DMS153 treated with DMSO at 0.1 percent for 48 hours (cell line): Measurements from ENCODE around the gene PP2D1.
A peak's percentile ranks its signal among the peaks of the same experiment; 100 is the strongest.
"Not testable (repeated sequence)": the region's sequence is repeated elsewhere in the genome, so short reads cannot be mapped to it uniquely, and the experiment has no call there.

ENCODE experiments used
- DNase-seq: peaks from one replicate; lab custom pipeline; 2025; ENCODE audit not compliant: unreplicated experiment; lab: John Stamatoyannopoulos, UW

PP2D1 gene

DNA sequence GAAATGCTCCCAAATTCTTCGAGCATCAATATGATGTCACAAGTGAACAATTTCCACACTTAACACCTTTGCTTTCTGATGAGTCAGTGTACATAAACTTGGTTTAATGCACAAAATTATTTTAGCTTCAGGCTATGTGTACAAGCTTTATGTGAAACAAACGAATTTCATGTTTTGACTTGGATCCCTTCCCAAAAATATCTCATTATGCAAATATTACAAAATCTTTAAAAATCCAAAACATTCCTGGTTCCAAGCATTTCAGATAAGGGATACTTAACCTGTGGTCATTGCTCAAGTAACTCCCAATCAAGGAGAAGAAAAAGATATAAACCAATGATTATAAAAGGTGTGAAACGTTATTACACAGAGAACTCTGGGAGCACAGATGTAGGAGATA lies 40.0 kb downstream of the PP2D1 start:
- no peak for DNase-seq

DNA sequence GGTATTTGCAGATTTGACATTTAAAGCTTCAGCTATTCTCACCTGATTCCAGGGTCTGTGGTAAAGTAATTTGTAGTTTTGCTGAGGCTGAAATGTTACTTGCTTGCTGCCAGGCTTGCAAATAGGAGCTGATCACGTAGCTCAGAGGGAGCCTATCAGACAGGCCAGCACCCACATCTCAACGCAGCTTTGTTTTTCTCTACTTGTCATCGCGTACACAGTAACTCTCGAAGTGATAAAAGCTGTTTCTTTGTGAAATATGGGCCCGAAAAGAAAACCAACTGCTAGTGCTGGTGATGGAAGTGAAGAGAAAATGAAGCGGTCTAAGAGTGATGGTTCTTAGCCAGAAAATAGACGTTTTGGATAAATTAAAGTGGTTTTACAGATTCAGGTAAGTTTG lies 41.7 kb downstream of the PP2D1 start:
- no peak for DNase-seq

DNA sequence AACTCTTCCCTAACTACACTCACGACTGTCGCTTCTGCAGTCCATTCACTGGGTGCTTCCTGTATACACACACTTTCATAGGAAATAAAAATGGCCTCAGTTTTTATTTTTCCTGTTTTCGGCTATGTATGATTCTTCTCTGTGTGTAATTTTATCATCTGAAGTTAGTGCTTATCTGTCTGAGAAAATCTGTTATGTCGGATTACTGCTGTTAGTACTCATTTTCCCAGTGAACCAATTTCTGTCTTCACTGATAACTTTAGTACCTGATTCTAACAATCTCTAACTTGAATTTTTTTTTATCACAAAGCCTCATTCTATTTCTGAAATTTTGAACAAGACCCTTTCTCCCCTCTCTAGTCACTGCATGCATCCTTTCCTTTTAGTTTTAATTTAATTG lies 44.3 kb downstream of the PP2D1 start:
- DNase-seq = no peak

- DNase-seq = no peak
Observed at GRCh38 chr3:19967208-19967607, 44.9 kb downstream of the PP2D1 start.

- DNase-seq = no peak
Observed at GRCh38 chr3:19961960-19962359, 50.1 kb downstream of the PP2D1 start.

DNA sequence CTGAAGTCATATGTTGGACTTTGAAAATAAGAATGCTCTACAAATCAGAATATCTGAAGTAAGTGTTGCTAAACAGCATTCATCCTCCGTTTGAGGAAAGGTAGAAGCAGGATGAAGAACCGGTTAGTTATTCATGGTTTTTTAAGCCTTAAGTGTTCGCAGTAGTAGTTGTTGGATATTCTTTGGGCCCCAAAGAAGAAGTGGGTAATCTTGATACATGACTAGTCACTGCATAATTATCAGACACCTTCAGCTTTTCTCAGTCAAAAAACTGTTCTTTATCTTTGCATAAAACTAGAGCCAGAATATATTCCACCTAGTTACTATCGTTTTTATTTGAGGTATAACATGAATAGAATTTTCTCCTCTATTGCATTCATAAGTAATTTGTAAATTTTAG lies 51.4 kb downstream of the PP2D1 start:
- DNase-seq = no peak

- no peak for DNase-seq
Observed at GRCh38 chr3:19959505-19959904, 52.6 kb downstream of the PP2D1 start.

DNA sequence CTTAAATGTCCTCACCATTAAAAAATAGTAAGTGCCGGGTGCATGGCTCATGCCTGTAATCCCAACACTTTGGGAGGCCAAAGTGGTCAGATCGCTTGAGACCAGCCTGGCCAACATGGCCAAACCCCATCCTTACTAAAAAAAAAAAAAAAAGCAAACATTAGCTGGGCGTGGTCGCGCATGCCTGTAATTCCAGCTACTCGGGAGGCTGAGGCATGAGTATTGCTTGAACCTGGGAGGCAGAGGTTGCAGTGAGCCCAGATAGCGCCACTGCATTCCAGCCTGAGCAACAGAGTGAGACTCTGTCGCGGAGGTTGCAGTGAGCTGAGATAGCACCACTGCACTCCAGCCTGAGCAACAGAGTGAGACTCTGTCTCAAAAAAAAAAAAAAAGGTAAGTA lies 54.7 kb downstream of the PP2D1 start:
- DNase-seq = not testable (repeated sequence)

- no peak for DNase-seq
Observed at GRCh38 chr3:19954676-19955075, 57.4 kb downstream of the PP2D1 start.

- no peak for DNase-seq
Observed at GRCh38 chr3:19950316-19950715, 61.7 kb downstream of the PP2D1 start.

DNA sequence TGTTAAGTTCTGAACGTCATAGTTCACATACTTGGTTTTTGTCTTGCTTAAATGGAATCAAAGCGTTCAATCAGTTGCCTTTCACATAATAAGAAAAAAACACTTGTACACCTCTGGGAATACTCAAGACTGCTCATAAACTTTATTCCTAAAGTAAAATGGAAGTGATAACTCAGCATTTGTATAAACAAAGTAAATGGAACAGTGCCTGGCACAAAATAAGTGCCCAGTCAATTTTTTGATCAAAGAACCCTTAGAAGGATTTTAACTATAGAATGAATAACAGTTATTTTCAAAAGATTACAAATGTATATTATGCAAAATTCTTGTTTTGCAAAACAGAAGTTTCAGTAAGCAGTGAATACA lies 63.9 kb downstream of the PP2D1 start:
- no peak for DNase-seq

- DNase-seq = no peak
Observed at GRCh38 chr3:19947549-19948225, 64.4 kb downstream of the PP2D1 start.

DNA sequence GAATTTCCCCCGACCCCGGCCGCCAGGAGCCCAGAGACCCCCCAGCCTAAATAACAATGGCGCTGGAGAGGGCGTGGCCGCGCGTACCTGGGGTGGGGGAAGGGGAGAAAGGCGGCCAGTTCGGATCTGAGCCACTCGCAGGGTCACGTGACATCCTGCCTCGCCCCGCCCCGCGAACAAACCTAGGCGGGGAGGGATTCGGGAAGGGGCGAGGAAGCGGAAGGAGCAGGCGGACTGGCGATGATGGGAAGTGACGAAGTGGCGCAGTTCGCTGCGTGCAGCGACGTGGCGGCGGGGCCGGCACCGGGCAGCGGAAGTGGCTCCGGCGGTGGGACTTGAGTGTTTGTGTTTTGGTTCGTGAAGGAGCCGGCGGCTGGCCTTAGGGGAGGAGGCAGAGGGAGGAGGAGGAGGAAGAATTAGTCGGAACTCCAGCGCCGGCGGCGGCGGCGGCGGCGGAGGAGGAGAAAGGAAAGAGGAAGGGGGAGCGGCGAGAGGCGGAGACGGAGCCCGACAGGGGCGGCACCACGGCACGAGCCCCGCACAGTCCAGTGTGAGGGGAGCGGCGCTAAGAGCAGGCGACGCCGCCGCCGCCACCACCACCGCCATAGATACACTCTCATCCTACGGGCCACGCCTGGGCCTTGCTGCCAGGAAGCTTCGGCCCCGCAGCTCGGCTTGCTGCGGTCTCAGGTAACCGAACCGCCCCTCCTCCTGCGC lies 65.1 kb downstream of the PP2D1 start, which contains the start of gene RAB5A:
TSS of gene RAB5A (plus strand) at position 266 of the 717 bp plus-strand sequence. CDS start 3,802 bp downstream, outside the sequence.
- peak; percentile 68 for DNase-seq

- no peak for DNase-seq
Observed at GRCh38 chr3:19945969-19946831, 65.9 kb downstream of the PP2D1 start.

- no peak for DNase-seq
Observed at GRCh38 chr3:19945534-19945933, 66.5 kb downstream of the PP2D1 start.

DNA sequence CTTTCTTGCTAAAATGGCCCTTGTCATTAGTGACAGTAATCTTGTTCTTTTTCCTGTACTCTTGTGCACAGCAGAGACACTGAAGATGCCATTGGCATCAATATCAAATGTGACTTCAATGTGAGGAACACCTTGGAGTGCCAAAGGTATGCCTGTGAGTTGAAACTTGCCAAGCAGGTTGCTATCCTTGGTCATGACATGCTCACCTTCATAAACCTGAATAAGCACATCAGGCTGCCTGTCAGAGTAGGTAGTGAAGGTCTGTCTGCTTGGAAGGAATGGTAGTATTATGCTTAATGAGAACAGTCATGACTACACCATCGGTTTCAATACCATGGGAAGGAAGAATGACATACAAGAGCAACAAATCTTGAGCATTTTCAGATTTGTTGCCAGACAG lies 71.4 kb downstream of the PP2D1 start:
- DNase-seq = no peak

GRCh38 chr3:19938295-19938627 lies 73.8 kb downstream of the PP2D1 start:
- no peak for DNase-seq

DNA sequence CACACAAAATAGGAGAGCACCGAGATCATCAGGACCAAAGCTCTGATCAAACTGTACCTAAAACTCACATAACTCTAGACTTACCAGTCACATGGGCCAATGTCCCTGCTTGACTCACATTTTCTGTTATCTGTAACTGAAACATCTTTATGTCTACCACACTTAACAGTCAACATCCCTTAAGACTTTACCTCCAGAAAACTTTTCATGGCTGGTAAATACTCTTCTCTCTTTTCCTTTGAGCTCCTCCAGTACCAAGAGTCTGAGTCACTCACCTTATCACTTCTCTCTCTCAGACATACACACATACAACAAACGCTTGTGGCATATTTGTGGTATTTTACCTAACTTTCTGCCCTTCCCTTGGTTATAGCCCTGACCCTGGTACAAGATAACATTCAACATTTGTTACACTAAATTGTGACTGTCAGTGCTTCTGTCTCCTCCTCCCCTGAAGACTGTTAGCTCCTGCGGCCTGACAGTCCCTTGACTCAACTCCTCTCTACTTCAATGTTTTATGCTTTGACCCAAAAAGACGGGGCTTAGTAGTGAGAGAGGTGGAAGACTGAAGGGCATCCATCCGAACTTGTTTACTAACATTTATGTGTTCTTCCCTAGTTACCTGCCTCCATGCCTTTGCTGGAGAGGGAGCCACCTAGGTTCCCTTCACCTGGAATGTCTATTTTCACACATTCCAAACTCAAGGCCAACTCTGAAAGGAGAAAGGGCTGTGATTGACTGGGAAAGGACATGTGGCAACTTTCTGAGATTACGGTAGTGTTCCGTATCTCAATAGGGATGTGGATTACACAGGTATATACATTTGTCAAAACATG lies 74.4 kb downstream of the PP2D1 start:
- no peak for DNase-seq
